ENCODE measurements around the gene KCNQ1OT1. TPM values are rescaled to one million over a fixed set of nuclear protein-coding genes. Genes with fewer than 3 reads are reported as not detected.

The KCNQ1OT1 gene
- polyA plus RNA-seq, 1 of the 3 experiments (the other 2 are of a cell fraction), result 0.03 TPM

DNA sequence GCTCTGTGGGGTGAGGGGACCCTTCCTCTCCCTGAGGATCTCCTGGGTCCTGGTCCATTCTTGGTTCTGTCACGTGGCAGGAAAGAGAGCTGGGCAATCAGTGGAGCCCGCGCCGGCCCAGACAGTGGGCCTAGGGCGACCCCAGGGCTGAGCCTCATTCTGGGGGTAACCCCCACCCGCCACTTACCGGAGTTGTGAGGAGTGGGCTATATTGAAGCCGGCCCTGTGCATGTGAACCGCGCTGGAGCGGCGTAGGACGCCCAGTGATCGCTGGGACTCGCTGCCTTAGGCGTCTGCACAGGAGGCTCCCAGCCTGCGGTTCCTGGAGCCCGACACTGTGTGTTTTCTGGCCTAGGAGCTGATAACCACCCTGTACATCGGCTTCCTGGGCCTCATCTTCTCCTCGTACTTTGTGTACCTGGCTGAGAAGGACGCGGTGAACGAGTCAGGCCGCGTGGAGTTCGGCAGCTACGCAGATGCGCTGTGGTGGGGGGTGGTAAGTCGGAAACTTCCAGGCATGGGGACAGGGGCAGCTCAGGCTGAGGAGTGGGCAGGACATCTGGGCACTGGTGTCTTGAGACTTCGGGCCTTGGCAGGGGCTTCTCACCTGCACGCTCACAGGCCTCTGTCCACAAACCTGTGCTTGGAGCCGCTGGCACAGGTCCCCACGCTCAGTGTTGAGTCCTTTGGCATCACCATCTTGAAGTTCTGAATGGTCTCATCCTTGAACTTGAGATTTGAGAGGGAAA lies 127.1 kb downstream of the KCNQ1OT1 start:
- Histone ChIP-seq H3K4me1 (ENCODE audit: control insufficient read depth in 1 of 2, insufficient read depth in 2 of 2, low read depth in 1 of 2, low read length in 1 of 2) (peaks cover 0 to 5% of the 10 kb centered on the region in 2 experiments; a peak in 1 of 4 replicates), H3K9me3 (no peaks in the 10 kb centered on the region), H3K9ac (no peak overlapping the region), H3K79me2 (ENCODE audit: insufficient read depth) (no peaks in the 10 kb centered on the region), H2AFZ (ENCODE audit: low read depth) (no peak overlapping the region), H4K20me1 (ENCODE audit: insufficient read depth) (no peaks in the 10 kb centered on the region), H3K36me3 (replicated peaks in 1 of 2; ENCODE audit: control insufficient read depth in 1 of 2, insufficient read depth in 2 of 2, low read length in 1 of 2) (no peaks in the 10 kb centered on the region), H3K27ac (ENCODE audit: low read depth in 2 of 2, low read length in 1 of 2) (no peak overlapping the region), H3K4me3 (ENCODE audit: low read depth in 2 of 2, low read length in 1 of 2) (no peak overlapping the region), H3K27me3 (ENCODE audit: insufficient read depth) (no peaks in the 10 kb centered on the region), H3K4me2 (no peak overlapping the region), H3F3A (replicated peaks; ENCODE audit: insufficient read depth) (no peaks in the 10 kb centered on the region), H3K9me2 (no peaks in the 10 kb centered on the region)
- 77% methylated on average over 32 of the region's 33 CpGs for WGBS (ENCODE audit: low lambda C conversion rate)
- TF ChIP-seq ELF1 (IDR thresholded peaks at IDR 0.05) (no peak), SMC3 (IDR thresholded peaks at IDR 0.05; ENCODE audit: low read depth, low read length) (no peak), NRF1 (IDR thresholded peaks at IDR 0.05; ENCODE audit: low read depth, low read length) (no peak), JUND (IDR thresholded peaks at IDR 0.05) (no peak), RCOR1 (IDR thresholded peaks at IDR 0.05; ENCODE audit: low read length) (no peak)
- TF ChIP-seq, protein P1, sequence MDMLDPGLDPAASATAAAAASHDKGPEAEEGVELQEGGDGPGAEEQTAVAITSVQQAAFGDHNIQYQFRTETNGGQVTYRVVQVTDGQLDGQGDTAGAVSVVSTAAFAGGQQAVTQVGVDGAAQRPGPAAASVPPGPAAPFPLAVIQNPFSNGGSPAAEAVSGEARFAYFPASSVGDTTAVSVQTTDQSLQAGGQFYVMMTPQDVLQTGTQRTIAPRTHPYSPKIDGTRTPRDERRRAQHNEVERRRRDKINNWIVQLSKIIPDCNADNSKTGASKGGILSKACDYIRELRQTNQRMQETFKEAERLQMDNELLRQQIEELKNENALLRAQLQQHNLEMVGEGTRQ (IDR thresholded peaks at IDR 0.05; ENCODE audit: borderline replicate concordance, low read depth, low read length), result no peak
- TF ChIP-seq, protein P2, sequence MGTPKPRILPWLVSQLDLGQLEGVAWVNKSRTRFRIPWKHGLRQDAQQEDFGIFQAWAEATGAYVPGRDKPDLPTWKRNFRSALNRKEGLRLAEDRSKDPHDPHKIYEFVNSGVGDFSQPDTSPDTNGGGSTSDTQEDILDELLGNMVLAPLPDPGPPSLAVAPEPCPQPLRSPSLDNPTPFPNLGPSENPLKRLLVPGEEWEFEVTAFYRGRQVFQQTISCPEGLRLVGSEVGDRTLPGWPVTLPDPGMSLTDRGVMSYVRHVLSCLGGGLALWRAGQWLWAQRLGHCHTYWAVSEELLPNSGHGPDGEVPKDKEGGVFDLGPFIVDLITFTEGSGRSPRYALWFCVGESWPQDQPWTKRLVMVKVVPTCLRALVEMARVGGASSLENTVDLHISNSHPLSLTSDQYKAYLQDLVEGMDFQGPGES (IDR thresholded peaks at IDR 0.05; ENCODE audit: low read depth, low read length), result no peak
- TF ChIP-seq, protein P3, sequence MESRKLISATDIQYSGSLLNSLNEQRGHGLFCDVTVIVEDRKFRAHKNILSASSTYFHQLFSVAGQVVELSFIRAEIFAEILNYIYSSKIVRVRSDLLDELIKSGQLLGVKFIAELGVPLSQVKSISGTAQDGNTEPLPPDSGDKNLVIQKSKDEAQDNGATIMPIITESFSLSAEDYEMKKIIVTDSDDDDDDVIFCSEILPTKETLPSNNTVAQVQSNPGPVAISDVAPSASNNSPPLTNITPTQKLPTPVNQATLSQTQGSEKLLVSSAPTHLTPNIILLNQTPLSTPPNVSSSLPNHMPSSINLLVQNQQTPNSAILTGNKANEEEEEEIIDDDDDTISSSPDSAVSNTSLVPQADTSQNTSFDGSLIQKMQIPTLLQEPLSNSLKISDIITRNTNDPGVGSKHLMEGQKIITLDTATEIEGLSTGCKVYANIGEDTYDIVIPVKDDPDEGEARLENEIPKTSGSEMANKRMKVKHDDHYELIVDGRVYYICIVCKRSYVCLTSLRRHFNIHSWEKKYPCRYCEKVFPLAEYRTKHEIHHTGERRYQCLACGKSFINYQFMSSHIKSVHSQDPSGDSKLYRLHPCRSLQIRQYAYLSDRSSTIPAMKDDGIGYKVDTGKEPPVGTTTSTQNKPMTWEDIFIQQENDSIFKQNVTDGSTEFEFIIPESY (IDR thresholded peaks at IDR 0.05; ENCODE audit: borderline replicate concordance, low read depth), result no peak
- no peak for DNase-seq
- ChIA-PET POLR2A (no interaction called here), CTCF (interaction anchor here (4.9 kb wide), 1 partner anchor 41 kb away, joined by 24 read pairs; no protein-coding TSS in a partner anchor)

DNA sequence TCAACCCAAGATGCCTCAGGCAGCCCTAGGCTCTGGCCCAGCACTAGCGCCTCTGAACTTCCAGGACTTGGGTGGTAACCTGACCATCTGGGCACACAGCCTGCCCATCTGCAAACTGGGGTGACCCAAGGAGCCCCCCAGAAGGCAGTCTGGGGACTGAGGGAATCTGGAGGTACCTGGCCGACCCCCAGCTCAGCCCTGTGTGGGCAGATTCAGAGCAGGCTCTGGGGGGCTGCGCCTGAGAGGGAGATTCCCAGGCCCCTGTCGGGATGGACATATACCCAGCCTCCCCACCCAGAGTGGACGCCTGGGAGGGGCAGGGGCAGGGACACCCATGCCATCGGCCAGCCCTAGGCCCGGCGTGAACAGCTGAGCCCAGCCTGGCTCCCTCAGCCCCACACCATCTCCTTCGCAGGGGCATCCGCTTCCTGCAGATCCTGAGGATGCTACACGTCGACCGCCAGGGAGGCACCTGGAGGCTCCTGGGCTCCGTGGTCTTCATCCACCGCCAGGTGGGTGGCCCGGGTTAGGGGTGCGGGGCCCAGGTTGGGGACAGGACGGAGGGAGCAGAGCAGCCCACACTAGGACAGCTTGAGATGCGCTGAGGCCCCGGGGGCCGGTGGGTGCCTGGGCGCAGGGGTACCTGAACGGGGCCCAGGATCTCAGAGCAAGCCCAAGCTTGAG lies 128.1 kb downstream of the KCNQ1OT1 start:
- no peak overlapping the region for H2AFZ ChIP-seq (ENCODE audit: low read depth)
- H3K36me3 ChIP-seq (replicated peaks in 1 of 2; ENCODE audit: control insufficient read depth in 1 of 2, insufficient read depth in 2 of 2, low read length in 1 of 2), result no peaks in the 10 kb centered on the region
- no peak overlapping the region for H3K4me2 ChIP-seq
- 58% methylated on average over 8 of the region's 23 CpGs for WGBS (ENCODE audit: low lambda C conversion rate)
- H3K27me3 ChIP-seq (ENCODE audit: insufficient read depth), result no peaks in the 10 kb centered on the region
- peaks cover 0 to 10% of the 10 kb centered on the region in 2 experiments; a peak in 1 of 4 replicates for H3K4me1 ChIP-seq (ENCODE audit: control insufficient read depth in 1 of 2, insufficient read depth in 2 of 2, low read depth in 1 of 2, low read length in 1 of 2)
- H3K79me2 ChIP-seq (ENCODE audit: insufficient read depth), result no peaks in the 10 kb centered on the region
- no peak overlapping the region for H3K9ac ChIP-seq
- H3K4me3 ChIP-seq (ENCODE audit: low read depth in 2 of 2, low read length in 1 of 2), result no peak overlapping the region
- ChIA-PET CTCF (interaction anchor here (1.2 to 4.9 kb wide), 3 partner anchors 31 to 40 kb away, joined by 3 to 24 read pairs (median 6); no protein-coding TSS in a partner anchor), POLR2A (interaction anchor here (0.7 kb wide), 1 partner anchor 777 kb away, joined by 3 read pairs; no protein-coding TSS in a partner anchor)
- H3K9me3 ChIP-seq, result no peaks in the 10 kb centered on the region
- no peak for DNase-seq
- no peaks in the 10 kb centered on the region for H3K9me2 ChIP-seq
- no peaks in the 10 kb centered on the region for H4K20me1 ChIP-seq (ENCODE audit: insufficient read depth)
- H3F3A ChIP-seq (replicated peaks; ENCODE audit: insufficient read depth), result no peaks in the 10 kb centered on the region
- H3K27ac ChIP-seq (ENCODE audit: low read depth in 2 of 2, low read length in 1 of 2), result no peak overlapping the region
- TF ChIP-seq NRF1 (IDR thresholded peaks at IDR 0.05; ENCODE audit: low read depth, low read length), result no peak
- no peak for TF ChIP-seq TAF1 (IDR thresholded peaks at IDR 0.05; ENCODE audit: borderline replicate concordance, low read depth, low read length)
- no peak for TF ChIP-seq FOXJ3 (CRISPR knock-in tag; IDR thresholded peaks at IDR 0.05)
- no peak for TF ChIP-seq POLR2AphosphoS5 (IDR thresholded peaks at IDR 0.05; ENCODE audit: low read depth, low read length)
- no peak for TF ChIP-seq MXI1 (IDR thresholded peaks at IDR 0.05; ENCODE audit: low read depth, low read length)
- TF ChIP-seq MEF2A (IDR thresholded peaks at IDR 0.05; ENCODE audit: borderline replicate concordance, low read depth), result no peak
- TF ChIP-seq, protein P3 (IDR thresholded peaks at IDR 0.05; ENCODE audit: borderline replicate concordance, low read depth), result no peak
- no peak for TF ChIP-seq SMC3 (IDR thresholded peaks at IDR 0.05; ENCODE audit: low read depth, low read length)
- TF ChIP-seq SIN3A (IDR thresholded peaks at IDR 0.05; ENCODE audit: borderline replicate concordance, low read depth, low read length), result no peak
- TF ChIP-seq, protein P4, sequence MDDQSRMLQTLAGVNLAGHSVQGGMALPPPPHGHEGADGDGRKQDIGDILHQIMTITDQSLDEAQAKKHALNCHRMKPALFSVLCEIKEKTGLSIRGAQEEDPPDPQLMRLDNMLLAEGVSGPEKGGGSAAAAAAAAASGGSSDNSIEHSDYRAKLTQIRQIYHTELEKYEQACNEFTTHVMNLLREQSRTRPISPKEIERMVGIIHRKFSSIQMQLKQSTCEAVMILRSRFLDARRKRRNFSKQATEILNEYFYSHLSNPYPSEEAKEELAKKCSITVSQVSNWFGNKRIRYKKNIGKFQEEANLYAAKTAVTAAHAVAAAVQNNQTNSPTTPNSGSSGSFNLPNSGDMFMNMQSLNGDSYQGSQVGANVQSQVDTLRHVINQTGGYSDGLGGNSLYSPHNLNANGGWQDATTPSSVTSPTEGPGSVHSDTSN (IDR thresholded peaks at IDR 0.05), result no peak
- no peak for TF ChIP-seq ELF1 (IDR thresholded peaks at IDR 0.05)
- no peak for TF ChIP-seq FOXM1 (IDR thresholded peaks at IDR 0.05; ENCODE audit: low read depth)
- TF ChIP-seq, protein P1 (IDR thresholded peaks at IDR 0.05; ENCODE audit: borderline replicate concordance, low read depth, low read length), result no peak

Data from SK-N-SH (cell line).